GM23338 (cell line): ENCODE results near the gene ZNF8. TPM values are rescaled to one million over a fixed set of nuclear protein-coding genes. Genes with fewer than 3 reads are reported as not detected.

Experiments used
- ATAC-seq: fragments of 200-7000 bp; cut with Tn5 transposase; 3 replicates; pipeline ENCODE4 v1.9.1; 2020
- DNase-seq: peaks from one replicate; pipeline ENCODE4 v3.0.0-alpha.2; 2015; ENCODE audit warnings: low spot score
- H2AFZ ChIP-seq: fragments of 200-600 bp; sonication (generic); 2 replicates; pipeline ENCODE4 v1.8.0; 2016; ENCODE audit warnings: antibody characterized with exemption, mild to moderate bottlenecking, moderate library complexity
- H3F3A ChIP-seq: fragments of 200-600 bp; sonication (generic); replicated peaks from 2 replicates; pipeline ENCODE4 v1.8.0; 2017; ENCODE audit warnings: antibody characterized with exemption, mixed run types, low read depth
- H3K27ac ChIP-seq: fragments of 200-600 bp; sonication (generic); 2 replicates; pipeline ENCODE4 v1.6.1; 2016; ENCODE audit warnings: low read depth
- H3K27me3 ChIP-seq: fragments of 200-600 bp; sonication (generic); 2 replicates; pipeline ENCODE4 v1.8.0; 2016; ENCODE audit warnings: mild to moderate bottlenecking, mixed run types, moderate library complexity; ENCODE audit not compliant: insufficient read depth
- H3K36me3 ChIP-seq: fragments of 200-600 bp; sonication (generic); 2 replicates; pipeline ENCODE4 v1.8.0; 2016; ENCODE audit warnings: mild to moderate bottlenecking; ENCODE audit not compliant: insufficient read depth
- H3K4me1 ChIP-seq: fragments of 200-600 bp; sonication (generic); 2 replicates; pipeline ENCODE4 v1.8.0; 2016; ENCODE audit warnings: mild to moderate bottlenecking, moderate library complexity; ENCODE audit not compliant: insufficient read depth
- H3K4me2 ChIP-seq: fragments of 200-600 bp; sonication (generic); 2 replicates; pipeline ENCODE4 v1.7.1; 2017; ENCODE audit warnings: mixed run types
- H3K4me3 ChIP-seq: fragments of 200-600 bp; sonication (generic); 2 replicates; pipeline ENCODE4 v1.6.1; 2016; ENCODE audit warnings: mixed run types
- H3K79me2 ChIP-seq: fragments of 200-600 bp; sonication (generic); replicated peaks from 2 replicates; pipeline ENCODE4 v1.8.0; 2017; ENCODE audit warnings: mild to moderate bottlenecking; ENCODE audit not compliant: insufficient read depth
- H3K9me2 ChIP-seq: fragments of 200-600 bp; sonication (generic); 2 replicates; pipeline ENCODE4 v1.8.0; 2017; ENCODE audit not compliant: insufficient read depth
- H4K20me1 ChIP-seq: fragments of 200-600 bp; sonication (generic); replicated peaks from 2 replicates; pipeline ENCODE4 v1.8.0; 2017; ENCODE audit warnings: mild to moderate bottlenecking; ENCODE audit not compliant: insufficient read depth
- H3K27ac Mint-ChIP-seq: 2 replicates; pipeline ENCODE4 v1.8.0; 2020; ENCODE audit warnings: inconsistent platforms, mild to moderate bottlenecking, moderate library complexity, mixed read lengths
- H3K27me3 Mint-ChIP-seq: 3 replicates; pipeline ENCODE4 v1.8.0; 2022; ENCODE audit warnings: low read depth, mild to moderate bottlenecking, moderate library complexity, mixed read lengths, inconsistent platforms; ENCODE audit not compliant: insufficient read depth, poor library complexity
- H3K36me3 Mint-ChIP-seq: 3 replicates; pipeline ENCODE4 v1.8.0; 2021; ENCODE audit warnings: low read depth, mild to moderate bottlenecking, inconsistent platforms, moderate library complexity, mixed read lengths
- H3K4me1 Mint-ChIP-seq: 3 replicates; pipeline ENCODE4 v1.8.0; 2020; ENCODE audit warnings: mild to moderate bottlenecking, inconsistent platforms, mixed read lengths
- H3K4me3 Mint-ChIP-seq: 3 replicates; pipeline ENCODE4 v1.8.0; 2021; ENCODE audit warnings: moderate library complexity, mild to moderate bottlenecking, inconsistent platforms, mixed read lengths
- H3K9me3 Mint-ChIP-seq: 3 replicates; pipeline ENCODE4 v1.8.0; 2020; ENCODE audit warnings: moderate library complexity, mild to moderate bottlenecking, inconsistent platforms, mixed read lengths
- CREB1 ChIP-seq: fragments of 250-450 bp; sonication (Bioruptor Pico); IDR thresholded peaks from 2 replicates; pipeline ENCODE4 v1.5.0; 2020; ENCODE audit warnings: low read depth, mild to moderate bottlenecking, moderate library complexity
- CTCF ChIP-seq, 2 experiments: fragments of 200-600 bp in 1 of 2; sonication (generic) in 1 of 2; conservative IDR thresholded peaks; 2 replicates each; pipeline versions ENCODE4 v1.5.1 to v1.6.1; 2016 to 2017; ENCODE audit warnings: antibody characterized with exemption in 2 of 2, low read depth in 2 of 2, mild to moderate bottlenecking in 2 of 2, moderate library complexity in 1 of 2
- ETS1 ChIP-seq: IDR thresholded peaks from 2 replicates; pipeline ENCODE4 v1.6.1; 2016; ENCODE audit warnings: antibody characterized with exemption
- EZH2 ChIP-seq: fragments of 200-600 bp; sonication (generic); IDR thresholded peaks from one replicate; pipeline ENCODE4 v1.8.0; 2017; ENCODE audit warnings: antibody characterized with exemption, mild to moderate bottlenecking, low read depth; ENCODE audit not compliant: unreplicated experiment
- EZH2phosphoT487 ChIP-seq: fragments of 200-600 bp; sonication (generic); IDR thresholded peaks from one replicate; pipeline ENCODE4 v1.8.1; 2018; ENCODE audit warnings: antibody characterized with exemption; ENCODE audit not compliant: unreplicated experiment
- NANOG ChIP-seq: IDR thresholded peaks from 2 replicates; pipeline ENCODE4 v1.6.1; 2016; ENCODE audit warnings: antibody characterized with exemption, borderline replicate concordance
- POLR2AphosphoS5 ChIP-seq: IDR thresholded peaks from 2 replicates; pipeline ENCODE4 v1.6.1; 2016; ENCODE audit warnings: antibody characterized with exemption, low read depth
- ZNF114 ChIP-seq: fragments of 250-450 bp; sonication (Bioruptor Pico); IDR thresholded peaks from 2 replicates; pipeline ENCODE4 v1.5.0; 2020; ENCODE audit warnings: mild to moderate bottlenecking, moderate library complexity
- ZNF331 ChIP-seq: fragments of 250-450 bp; sonication (Bioruptor Pico); IDR thresholded peaks from 2 replicates; pipeline ENCODE4 v1.5.0; 2020; ENCODE audit warnings: low read depth, mild to moderate bottlenecking, moderate library complexity
- polyA plus RNA-seq: library from polyadenylated mRNA; unstranded; fragments of >200 nt; fragmentation: Nextera tagmentation; extraction: Ambion mirVana; gene quantifications from 2 replicates; pipeline ENCODE4 v1.2.1, GENCODE V29; 2016
- total RNA-seq: library from RNA; depleted of rRNA; stranded (reverse); fragments of >200 nt; shearing (Covaris generic); gene quantifications from 2 replicates; pipeline ENCODE4 v1.2.3, GENCODE V29; 2014

The ZNF8 gene
- total and polyA plus RNA-seq, 2 experiments from 2014 or later, result 4.3 to 30.3 TPM

GRCh38 chr19:58262922-58263296 is 15.8 kb upstream of the ZNF8 start:
- Histone ChIP-seq H3K36me3 (peaks cover 75% of the 10 kb centered on the region), H3K4me3 (peak overlapping the region; percentile 36; the same call in 1 of the 2 replicates), H3K79me2 (no peaks in the 10 kb centered on the region; the same call in 1 of the 2 replicates), H3K4me1 (no peaks in the 10 kb centered on the region), H3F3A (peaks cover 40% of the 10 kb centered on the region), H3K27me3 (0 out of 2 replicates have a peak, but pooled peaks cover 3% of the 10 kb centered on the region), H2AFZ (no peak overlapping the region), H3K9me2 (no peaks in the 10 kb centered on the region), H3K27ac (no peak overlapping the region), H4K20me1 (no peaks in the 10 kb centered on the region), H3K4me2 (no peak overlapping the region)
- TF ChIP-seq EZH2 (no peak), CTCF (conservative IDR thresholded peaks at IDR 0.05; ENCODE audit: low read depth in 2 of 2) (no peak), ZNF331 (CRISPR knock-in tag) (no peak)
- Mint-ChIP-seq H3K36me3 (peaks cover 100% of the 10 kb centered on the region), H3K4me3 (peak overlapping the region; percentile 24; the same call in 1 of the 3 replicates), H3K27ac (no peak overlapping the region), H3K9me3 (peaks cover 100% of the 10 kb centered on the region), H3K27me3 (peaks cover 68% of the 10 kb centered on the region), H3K4me1 (no peaks in the 10 kb centered on the region)
- no peak for ATAC-seq
- no peak for DNase-seq

GRCh38 chr19:58265100-58265499 is 13.7 kb upstream of the ZNF8 start:
- H3K36me3 ChIP-seq, result peaks cover 57% of the 10 kb centered on the region
- H3K9me2 ChIP-seq, result no peaks in the 10 kb centered on the region
- H3K4me1 ChIP-seq, result no peaks in the 10 kb centered on the region
- no peak overlapping the region for H3K4me2 ChIP-seq
- peaks cover 34% of the 10 kb centered on the region for H3F3A ChIP-seq
- peaks cover 95% of the 10 kb centered on the region for H3K36me3 Mint-ChIP-seq
- 0 out of 2 replicates have a peak, but pooled peaks cover 3% of the 10 kb centered on the region for H3K27me3 ChIP-seq
- H3K27ac ChIP-seq, result no peak overlapping the region
- H4K20me1 ChIP-seq, result no peaks in the 10 kb centered on the region
- H3K4me1 Mint-ChIP-seq, result no peaks in the 10 kb centered on the region
- ATAC-seq (no peak), DNase-seq (no peak)
- no peaks in the 10 kb centered on the region; the same call in 1 of the 2 replicates for H3K79me2 ChIP-seq
- no peak overlapping the region for H3K4me3 Mint-ChIP-seq
- H3K27me3 Mint-ChIP-seq, result peaks cover 64% of the 10 kb centered on the region
- no peak for TF ChIP-seq POLR2AphosphoS5
- no peak for TF ChIP-seq EZH2phosphoT487
- TF ChIP-seq ZNF114, result no peak
- no peak overlapping the region for H2AFZ ChIP-seq
- peaks cover 98% of the 10 kb centered on the region for H3K9me3 Mint-ChIP-seq
- H3K4me3 ChIP-seq, result no peak overlapping the region
- no peak overlapping the region for H3K27ac Mint-ChIP-seq

- no peaks in the 10 kb centered on the region for H3K27me3 ChIP-seq
- H3K9me2 ChIP-seq, result no peaks in the 10 kb centered on the region
- H3K36me3 ChIP-seq, result peaks cover 25% of the 10 kb centered on the region
- H3K27me3 Mint-ChIP-seq, result peaks cover 32% of the 10 kb centered on the region
- no peak overlapping the region for H2AFZ ChIP-seq
- no peak overlapping the region for H3K4me3 ChIP-seq
- no peak overlapping the region for H3K4me2 ChIP-seq
- no peaks in the 10 kb centered on the region for H4K20me1 ChIP-seq
- H3F3A ChIP-seq, result 0 out of 2 replicates have a peak, but pooled peaks cover 3% of the 10 kb centered on the region
- no peak for ATAC-seq
- H3K36me3 Mint-ChIP-seq, result peaks cover 95% of the 10 kb centered on the region
- H3K4me1 ChIP-seq, result no peaks in the 10 kb centered on the region
- H3K27ac ChIP-seq, result no peak overlapping the region
- DNase-seq, result no peak
- 0 out of 2 replicates have a peak, but pooled peaks cover 4% of the 10 kb centered on the region for H3K79me2 ChIP-seq
- H3K27ac Mint-ChIP-seq, result no peak overlapping the region
- peaks cover 89% of the 10 kb centered on the region for H3K9me3 Mint-ChIP-seq
- H3K4me1 Mint-ChIP-seq, result no peaks in the 10 kb centered on the region
- H3K4me3 Mint-ChIP-seq, result no peak overlapping the region
- TF ChIP-seq NANOG (no peak), ZNF331 (CRISPR knock-in tag) (no peak), CTCF (conservative IDR thresholded peaks at IDR 0.05; ENCODE audit: low read depth in 2 of 2) (no peak), CREB1 (no peak), ETS1 (no peak)
Observed at GRCh38 chr19:58268344-58268743, 10.4 kb upstream of the ZNF8 start.
